IMR-90 (cell line): ENCODE results near the gene ADGRD1. TPM values are rescaled to one million over a fixed set of nuclear protein-coding genes. Genes with fewer than 3 reads are reported as not detected.

Source experiments
- ATAC-seq: fragments of 200-7000 bp; cut with Tn5 transposase; 2 replicates; pipeline ENCODE4 v1.9.1; 2020; ENCODE audit warnings: low read depth, mild to moderate bottlenecking, moderate library complexity
- BruUV-seq: library from RNA; stranded (reverse); fragments of 400-500 nt; replicated peaks from 2 replicates; lab custom pipeline; 2021; lab: Mats Ljungman, UMichigan
- CTCF ChIA-PET: fragments of 300-600 bp; formaldehyde crosslinking; extraction: SDS; loops from one replicate; lab custom pipeline; 2021; ENCODE audit warnings: antibody characterized with exemption; lab: Yijun Ruan, JAX
- POLR2A ChIA-PET: fragments of 300-600 bp; sonication (Branson Sonifier 250); formaldehyde crosslinking; loops from one replicate; lab custom pipeline; 2022; ENCODE audit warnings: antibody characterized with exemption; ENCODE audit not compliant: unreplicated experiment; lab: Charles Lee
- DNase-seq: peaks from one replicate; pipeline ENCODE4 v3.0.0; 2013
- H2AFZ ChIP-seq: replicated peaks from 2 replicates; pipeline ENCODE3; 2013; ENCODE audit warnings: low read length, mild to moderate bottlenecking; ENCODE audit not compliant: poor library complexity
- H2AK5ac ChIP-seq: 2 replicates; pipeline ENCODE4 v1.6.1; 2013; ENCODE audit warnings: low read depth, low read length, inconsistent platforms
- H2AK9ac ChIP-seq: replicated peaks from 2 replicates; pipeline ENCODE3; 2013; ENCODE audit warnings: mild to moderate bottlenecking, low read depth, low read length, moderate library complexity; ENCODE audit not compliant: poor library complexity
- H2BK120ac ChIP-seq: 2 replicates; pipeline ENCODE4 v1.6.1; 2013; ENCODE audit warnings: low read depth, low read length, inconsistent platforms
- H2BK15ac ChIP-seq: 3 replicates; pipeline ENCODE4 v1.6.1; 2013; ENCODE audit warnings: low read depth, low read length, inconsistent platforms
- H2BK20ac ChIP-seq: 2 replicates; pipeline ENCODE4 v1.6.1; 2013; ENCODE audit warnings: low read depth, mild to moderate bottlenecking, inconsistent platforms, low read length, moderate library complexity
- H2BK5ac ChIP-seq: 2 replicates; pipeline ENCODE4 v1.6.1; 2013; ENCODE audit warnings: mild to moderate bottlenecking, low read depth, low read length, inconsistent platforms; ENCODE audit not compliant: poor library complexity, severe bottlenecking
- H3K14ac ChIP-seq: replicated peaks from 2 replicates; pipeline ENCODE4 v1.6.1; 2013; ENCODE audit warnings: low read depth, low read length, inconsistent platforms
- H3K18ac ChIP-seq: 2 replicates; pipeline ENCODE4 v1.6.1; 2013; ENCODE audit warnings: low read depth, low read length, control low read depth
- H3K23ac ChIP-seq: 2 replicates; pipeline ENCODE4 v1.6.1; 2013; ENCODE audit warnings: low read depth, low read length, inconsistent platforms
- H3K27ac ChIP-seq: 2 replicates; pipeline ENCODE4 v1.5.1; 2013; ENCODE audit warnings: mild to moderate bottlenecking, control low read depth, low read length; ENCODE audit not compliant: insufficient read depth
- H3K27me3 ChIP-seq: 2 replicates; pipeline ENCODE4 v1.6.1; 2013; ENCODE audit warnings: low read length; ENCODE audit not compliant: control insufficient read depth, insufficient read depth
- H3K36me3 ChIP-seq: 2 replicates; pipeline ENCODE4 v1.6.1; 2013; ENCODE audit warnings: low read length, mixed read lengths; ENCODE audit not compliant: control insufficient read depth, insufficient read depth
- H3K4ac ChIP-seq: 2 replicates; pipeline ENCODE4 v1.6.1; 2013; ENCODE audit warnings: low read depth, low read length, inconsistent platforms
- H3K4me1 ChIP-seq: 2 replicates; pipeline ENCODE4 v1.6.1; 2013; ENCODE audit warnings: low read length, mixed read lengths; ENCODE audit not compliant: control insufficient read depth, insufficient read depth
- H3K4me2 ChIP-seq: 2 replicates; pipeline ENCODE4 v1.6.1; 2013; ENCODE audit warnings: low read depth, mild to moderate bottlenecking, control low read depth, low read length, moderate library complexity
- H3K4me3 ChIP-seq: 2 replicates; pipeline ENCODE4 v1.5.1; 2013; ENCODE audit warnings: low read depth, mild to moderate bottlenecking, control low read depth, low read length, moderate library complexity; ENCODE audit not compliant: insufficient read depth
- H3K56ac ChIP-seq: 2 replicates; pipeline ENCODE4 v1.6.1; 2013; ENCODE audit warnings: low read length, inconsistent platforms; ENCODE audit not compliant: insufficient read depth; ENCODE audit errors: extremely low read depth
- H3K79me1 ChIP-seq, 2 experiments: 2 replicates each; pipeline ENCODE4 v1.6.1; 2013; ENCODE audit warnings: low read length in 2 of 2, inconsistent platforms in 1 of 2, low read depth in 1 of 2
- H3K9ac ChIP-seq: 2 replicates; pipeline ENCODE4 v1.6.1; 2013; ENCODE audit warnings: low read depth, low read length, control low read depth
- H3K9me1 ChIP-seq: 2 replicates; pipeline ENCODE4 v1.6.1; 2013; ENCODE audit warnings: low read length, inconsistent platforms; ENCODE audit not compliant: insufficient read depth
- H3K9me3 ChIP-seq: 2 replicates; pipeline ENCODE4 v1.6.1; 2013; ENCODE audit warnings: low read length; ENCODE audit not compliant: control insufficient read depth, insufficient read depth
- H4K20me1 ChIP-seq: 2 replicates; pipeline ENCODE4 v1.6.1; 2013; ENCODE audit warnings: low read length, inconsistent platforms; ENCODE audit not compliant: insufficient read depth
- H4K5ac ChIP-seq: 2 replicates; pipeline ENCODE4 v1.6.1; 2013; ENCODE audit warnings: mild to moderate bottlenecking, low read depth, low read length, control low read depth
- H4K8ac ChIP-seq, 2 experiments: 2 replicates each; pipeline ENCODE4 v1.6.1; 2013; ENCODE audit warnings: low read depth in 2 of 2, low read length in 2 of 2, control low read depth in 1 of 2, inconsistent platforms in 1 of 2
- H4K91ac ChIP-seq: 2 replicates; pipeline ENCODE4 v1.6.1; 2013; ENCODE audit warnings: low read depth, low read length, inconsistent platforms; ENCODE audit not compliant: insufficient read depth
- BHLHE40 ChIP-seq: fragments of 150-350 bp; IDR thresholded peaks from 2 replicates; pipeline ENCODE4 v1.6.1; 2016; ENCODE audit warnings: mild to moderate bottlenecking, low read depth, low read length
- CEBPB ChIP-seq: IDR thresholded peaks from 2 replicates; pipeline ENCODE4 v1.6.1; 2012; ENCODE audit warnings: low read depth, low read length, improper control_type of control experiment
- CHD1 ChIP-seq: IDR thresholded peaks from 2 replicates; pipeline ENCODE4 v1.6.1; 2012; ENCODE audit warnings: low read depth, low read length, improper control_type of control experiment
- MAZ ChIP-seq: IDR thresholded peaks from 2 replicates; pipeline ENCODE4 v1.6.1; 2012; ENCODE audit warnings: low read depth, mild to moderate bottlenecking, low read length, improper control_type of control experiment, moderate library complexity, borderline replicate concordance
- POLR2A ChIP-seq: IDR thresholded peaks from 2 replicates; pipeline ENCODE4 v1.6.1; 2012; ENCODE audit warnings: mild to moderate bottlenecking, low read depth, low read length
- RAD21 ChIP-seq: IDR thresholded peaks from 2 replicates; pipeline ENCODE4 v1.6.1; 2012; ENCODE audit warnings: low read length, improper control_type of control experiment
- RCOR1 ChIP-seq: IDR thresholded peaks from 2 replicates; pipeline ENCODE4 v1.6.1; 2012; ENCODE audit warnings: mild to moderate bottlenecking, low read length, improper control_type of control experiment; ENCODE audit not compliant: insufficient replicate concordance
- SMC3 ChIP-seq: fragments of 150-350 bp; IDR thresholded peaks from 2 replicates; pipeline ENCODE4 v1.6.1; 2016; ENCODE audit warnings: low read depth, mild to moderate bottlenecking, antibody characterized with exemption, low read length, moderate library complexity
- USF2 ChIP-seq: fragments of 150-350 bp; IDR thresholded peaks from 2 replicates; pipeline ENCODE4 v1.6.1; 2017; ENCODE audit warnings: mild to moderate bottlenecking, antibody characterized with exemption, low read length, low read depth
- WGBS, 2 experiments: methylation state at CpG; one replicate each; pipeline versions ENCODE4 v1.1.5 to v1.1.7; 2013; ENCODE audit warnings: missing lambda C conversion rate in 2 of 2; ENCODE audit not compliant: insufficient read length in 1 of 2; ENCODE audit errors: extremely low coverage in 2 of 2; 5-methylcytosine and 5-hydroxymethylcytosine counted together
- dilution Hi-C: fragments of 300-500 bp; cut with HindIII; formaldehyde crosslinking; loops from one replicate; pipeline ENCODE4 v1.14.3; 2018; ENCODE audit warnings: low sequenced_read_pairs; ENCODE audit not compliant: unreplicated experiment
- in situ Hi-C: fragments of 300-500 bp; cut with MboI; formaldehyde crosslinking; loops from 3 replicates; pipeline ENCODE4 v1.14.3; 2019; ENCODE audit warnings: low sequenced_read_pairs, inconsistent platforms, mixed read lengths
- intact Hi-C: fragments of 100-400 bp; cut with micrococcal nuclease; formaldehyde crosslinking; loops from 2 replicates; pipeline ENCODE4 v1.10.0; 2022
- polyA plus RNA-seq, 3 experiments: library from polyadenylated mRNA; depleted of rRNA; stranded (reverse); fragments of >200 nt; gene quantifications; 2 replicates each; pipeline ENCODE4 v1.2.3, GENCODE V29; 2012; ENCODE audit warnings: low replicate concordance in 1 of 3
- total RNA-seq: library from RNA; depleted of rRNA; stranded (reverse); fragments of >200 nt; gene quantifications from 2 replicates; pipeline ENCODE4 v1.2.3, GENCODE V29; 2012

The ADGRD1 gene
- total and polyA plus RNA-seq, 2 of the 4 experiments (the other 2 are of a cell fraction), result not detected

GRCh38 chr12:131112021-131112420 is 158.3 kb downstream of the ADGRD1 start:
- Histone ChIP-seq H3K14ac (no peak overlapping the region), H3K79me1 (no peaks in the 10 kb centered on the region), H2AK9ac (no peak overlapping the region), H2BK5ac (no peak overlapping the region), H4K20me1 (no peaks in the 10 kb centered on the region), H3K4me1 (no peaks in the 10 kb centered on the region), H3K18ac (no peak overlapping the region), H2AK5ac (no peak overlapping the region), H3K27me3 (no peaks in the 10 kb centered on the region), H2AFZ (no peak overlapping the region), H2BK20ac (no peak overlapping the region), H4K8ac (no peak overlapping the region), H3K4me3 (no peak overlapping the region), H3K9me3 (peaks cover 19% of the 10 kb centered on the region), H2BK15ac (no peak overlapping the region), H3K4ac (no peak overlapping the region), H3K23ac (no peak overlapping the region), H3K56ac (no peak overlapping the region), H3K36me3 (no peaks in the 10 kb centered on the region), H3K27ac (no peak overlapping the region), H4K91ac (no peak overlapping the region), H4K5ac (no peak overlapping the region), H3K4me2 (no peak overlapping the region), H2BK120ac (no peak overlapping the region), H3K9ac (no peak overlapping the region), H3K9me1 (no peaks in the 10 kb centered on the region)
- WGBS, 2 experiments, result no CpG with 5 or more reads among the region's 1 CpG
- in situ Hi-C loops (loop anchor here (25.0 kb wide), 1 partner anchor 725 kb away; the partner anchor contains the start of gene MMP17), dilution Hi-C loops (no loop called here), intact Hi-C loops (no loop called here)
- POLR2A ChIA-PET, result no interaction called here
- CTCF ChIA-PET, result no interaction called here
- no peak for DNase-seq
- TF ChIP-seq POLR2A (no peak), MAZ (no peak), RCOR1 (no peak), BHLHE40 (no peak), CEBPB (no peak), USF2 (no peak), CHD1 (no peak), SMC3 (no peak), RAD21 (no peak)
- no TSS peak for BruUV-seq
- ATAC-seq, result no peak
